ENCODE results near the gene CCDC27.

GRCh38 chr1:3712573-3713535 is 39.4 kb upstream of the CCDC27 start:
- no peak for TF ChIP-seq CTCF (IDR thresholded peaks at IDR 0.05; ENCODE audit: low read depth, low read length, poor library complexity, severe bottlenecking)
- no peak for TF ChIP-seq EZH2phosphoT487 (IDR thresholded peaks at IDR 0.05; ENCODE audit: borderline replicate concordance, low read length)

Measured in DOHH2 (cell line).